Aorta (tissue), 5 donors: ENCODE measurements around the gene PTPRN2. TPM values are rescaled to one million over a fixed set of nuclear protein-coding genes. Genes with fewer than 3 reads are reported as not detected.

ENCODE experiments used
- ATAC-seq: fragments of 200-7000 bp; cut with Tn5 transposase; one replicate; pipeline ENCODE4 v1.9.1; 2022; ENCODE audit warnings: moderate library complexity; ENCODE audit not compliant: low FRiP score
- DNase-seq, 2 donors: peaks; one replicate each; pipeline ENCODE4 v3.0.0-alpha.2; 2020
- H3K27ac ChIP-seq, 2 donors: one replicate each; pipeline ENCODE4 v1.5.1; 2013; ENCODE audit warnings: low read length in 2 of 2, mild to moderate bottlenecking in 2 of 2, moderate library complexity in 2 of 2, control low read depth in 1 of 2, inconsistent platforms in 1 of 2, low read depth in 1 of 2
- H3K27me3 ChIP-seq, 2 donors: one replicate each; pipeline ENCODE4 v1.6.1; 2013; ENCODE audit warnings: control low read depth in 1 of 2, low read length in 1 of 2, mild to moderate bottlenecking in 1 of 2, moderate library complexity in 1 of 2; ENCODE audit not compliant: insufficient read depth in 2 of 2, control insufficient read depth in 1 of 2
- H3K36me3 ChIP-seq, 2 donors: one replicate each; pipeline ENCODE4 v1.6.1; 2013; ENCODE audit warnings: control low read depth in 1 of 2, low read length in 1 of 2, mild to moderate bottlenecking in 1 of 2; ENCODE audit not compliant: insufficient read depth in 2 of 2, control insufficient read depth in 1 of 2
- H3K4me1 ChIP-seq, 2 donors: one replicate each; pipeline ENCODE4 v1.6.1; 2013; ENCODE audit warnings: low read length in 2 of 2, control low read depth in 1 of 2, mild to moderate bottlenecking in 1 of 2, moderate library complexity in 1 of 2; ENCODE audit not compliant: insufficient read depth in 2 of 2, control insufficient read depth in 1 of 2
- H3K4me3 ChIP-seq, 2 donors: one replicate each; pipeline ENCODE4 v1.5.1; 2013; ENCODE audit warnings: low read length in 2 of 2, control low read depth in 1 of 2, mild to moderate bottlenecking in 1 of 2
- H3K9me3 ChIP-seq: one replicate; pipeline ENCODE4 v1.6.1; 2013; ENCODE audit warnings: mild to moderate bottlenecking, low read length; ENCODE audit not compliant: control insufficient read depth
- WGBS, 2 donors: extraction: QIAGEN DNeasy Blood & Tissue Kit; methylation state at CpG; one replicate each; pipeline ENCODE4 v1.1.7; 2013; 5-methylcytosine and 5-hydroxymethylcytosine counted together
- intact Hi-C, 2 donors: fragments of 100-400 bp; cut with DNase I; formaldehyde crosslinking; loops; one replicate each; pipeline versions ENCODE4 v1.14.2 to v1.15.0; 2022
- polyA plus RNA-seq, 2 donors: library from polyadenylated mRNA; stranded (reverse); fragments of 200-250 nt; gene quantifications; one replicate each; pipeline ENCODE4 v1.2.3, GENCODE V29; 2013
- total RNA-seq, 2 donors: library from RNA; stranded (reverse); fragmentation: NEBNext Ultra II Directional; extraction: Animal tissue kit (Norgen Biotek cat#: 25700); gene quantifications; one replicate each; pipeline ENCODE4 v1.2.1, GENCODE V29; 2021
- donor health status: healthy with polysubstance abuse.
- donor health status: Bipolar disorder and iron deficiency.
- donor health status: DM: no; HTN: no; CAD: no.
- donor health status: DM: no; HTN: no; CAD: no.
- donor health status: DM: yes; HTN: yes; CAD: no.

The PTPRN2 gene
- total and polyA plus RNA-seq, 4 donors = 0.67 to 3.3 (median 1.4) TPM

- intact Hi-C loops = no loop called here
- DNase-seq = peak in 1 of 2 donors; percentile 45
- Histone ChIP-seq H3K9me3 (peaks cover 2% of the 10 kb centered on the region), H3K27me3 (no peaks in the 10 kb centered on the region), H3K4me3 (no peak overlapping the region), H3K27ac (no peak overlapping the region), H3K36me3 (no peaks in the 10 kb centered on the region), H3K4me1 (no peaks in the 10 kb centered on the region)
- no peak for ATAC-seq
- 84 to 94% methylated on average over 11 to 14 of the region's 14 CpGs for WGBS, 2 donors
Measured at GRCh38 chr7:157710396-157710795, 877.2 kb downstream of the PTPRN2 start.

DNA sequence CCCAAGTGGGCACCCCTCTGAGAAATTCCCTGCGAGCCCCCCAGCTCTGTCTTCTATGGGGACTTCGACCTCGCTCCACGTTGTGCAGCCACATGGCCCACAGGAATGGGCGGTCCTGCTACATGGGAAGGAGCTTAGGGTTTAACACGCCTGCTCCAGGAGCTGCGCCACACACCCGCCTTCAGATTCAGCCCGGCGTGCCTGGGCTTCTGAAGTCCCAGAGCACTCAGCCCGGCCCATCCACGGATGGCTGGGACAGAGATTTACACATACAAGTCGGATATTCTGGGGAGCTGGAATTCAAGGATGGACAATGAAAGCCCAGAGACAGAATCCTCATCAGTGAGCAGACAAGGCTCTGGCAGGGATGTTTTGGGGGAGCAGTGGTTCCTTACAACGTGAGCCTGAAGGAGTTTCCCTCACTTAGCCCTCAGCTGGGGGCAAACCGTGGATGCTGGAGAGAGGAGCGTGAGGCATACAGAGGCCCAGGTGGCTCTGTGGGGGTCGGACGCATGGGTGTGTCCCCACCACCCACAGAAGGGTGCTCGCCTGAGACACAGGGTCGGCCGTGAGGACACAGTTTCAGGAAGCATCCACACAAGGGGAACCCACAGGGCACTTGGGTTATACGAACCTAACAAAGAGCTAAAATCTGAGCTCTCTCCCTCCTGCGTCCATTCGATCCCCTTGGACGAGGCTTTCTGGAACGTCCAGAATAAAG lies 877.9 kb downstream of the PTPRN2 start:
- H3K4me1 ChIP-seq = no peaks in the 10 kb centered on the region
- peaks cover 2% of the 10 kb centered on the region for H3K9me3 ChIP-seq
- H3K4me3 ChIP-seq = no peak overlapping the region
- DNase-seq (peak in 1 of 2 donors; percentile 61), ATAC-seq (peak; percentile 6)
- intact Hi-C loops = no loop called here
- H3K27me3 ChIP-seq = no peaks in the 10 kb centered on the region
- 84 to 88% methylated on average over 25 to 26 of the region's 26 CpGs for WGBS, 2 donors
- H3K36me3 ChIP-seq = no peaks in the 10 kb centered on the region
- no peak overlapping the region for H3K27ac ChIP-seq

- intact Hi-C loops = no loop called here
- H3K9me3 ChIP-seq = peaks cover 2% of the 10 kb centered on the region
- H3K27me3 ChIP-seq = no peaks in the 10 kb centered on the region
- peak in 1 of 2 donors; percentile 37 for DNase-seq
- no peak for ATAC-seq
- H3K4me3 ChIP-seq = no peak overlapping the region
- no peaks in the 10 kb centered on the region for H3K36me3 ChIP-seq
- H3K27ac ChIP-seq = no peak overlapping the region
- no peaks in the 10 kb centered on the region for H3K4me1 ChIP-seq
- 73 to 80% methylated on average over 9 of the region's 9 CpGs for WGBS, 2 donors
Measured at GRCh38 chr7:157708919-157709295, 878.7 kb downstream of the PTPRN2 start.

- ATAC-seq = peak; percentile 26
- Histone ChIP-seq H3K27me3 (no peaks in the 10 kb centered on the region), H3K9me3 (no peaks in the 10 kb centered on the region), H3K36me3 (no peaks in the 10 kb centered on the region), H3K4me3 (no peak overlapping the region), H3K4me1 (no peaks in the 10 kb centered on the region), H3K27ac (no peak overlapping the region)
- DNase-seq = peak in 1 of 2 donors; percentile 43
- intact Hi-C loops = no loop called here
- 65 to 68% methylated on average over 23 of the region's 23 CpGs for WGBS, 2 donors
Measured at GRCh38 chr7:157707983-157708918, 879.4 kb downstream of the PTPRN2 start.

- Histone ChIP-seq H3K4me1 (no peaks in the 10 kb centered on the region), H3K4me3 (no peak overlapping the region), H3K27ac (no peak overlapping the region), H3K36me3 (no peaks in the 10 kb centered on the region), H3K27me3 (no peaks in the 10 kb centered on the region), H3K9me3 (no peaks in the 10 kb centered on the region)
- ATAC-seq (no peak), DNase-seq (peak in 1 of 2 donors; percentile 20)
- intact Hi-C loops = no loop called here
- WGBS, 2 donors = 78 to 80% methylated on average over 9 of the region's 9 CpGs
Measured at GRCh38 chr7:157704365-157704764, 883.3 kb downstream of the PTPRN2 start.

GRCh38 chr7:157703534-157704195 lies 884.0 kb downstream of the PTPRN2 start:
- no peaks in the 10 kb centered on the region for H3K27me3 ChIP-seq
- no peaks in the 10 kb centered on the region for H3K9me3 ChIP-seq
- no peak overlapping the region for H3K27ac ChIP-seq
- DNase-seq (peak in 1 of 2 donors; percentile 53), ATAC-seq (no peak)
- no peaks in the 10 kb centered on the region for H3K36me3 ChIP-seq
- WGBS, 2 donors = 72 to 73% methylated on average over 21 of the region's 21 CpGs
- H3K4me3 ChIP-seq = no peak overlapping the region
- intact Hi-C loops = no loop called here
- H3K4me1 ChIP-seq = no peaks in the 10 kb centered on the region

DNA sequence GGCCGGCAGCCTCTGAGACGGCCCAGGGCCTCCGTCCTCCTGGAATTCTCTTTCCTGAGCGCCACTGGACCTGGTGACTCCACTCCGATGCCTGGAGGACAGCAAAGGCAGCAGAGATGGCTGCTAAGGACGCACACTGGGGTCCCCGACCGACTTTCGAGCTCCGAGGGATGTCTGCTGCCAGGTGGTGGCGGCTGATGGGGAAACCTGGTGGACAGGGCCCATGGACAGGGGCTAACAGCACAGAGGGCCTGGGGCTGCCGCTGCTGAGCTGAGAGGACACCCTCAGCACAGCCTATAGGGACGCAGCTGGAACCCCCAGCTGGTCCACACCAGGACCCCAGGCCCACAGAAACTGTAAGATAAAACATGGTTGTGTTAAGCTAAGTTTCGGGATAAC lies 884.5 kb downstream of the PTPRN2 start:
- Histone ChIP-seq H3K27me3 (no peaks in the 10 kb centered on the region), H3K4me3 (no peak overlapping the region), H3K9me3 (no peaks in the 10 kb centered on the region), H3K36me3 (no peaks in the 10 kb centered on the region), H3K27ac (no peak overlapping the region), H3K4me1 (no peaks in the 10 kb centered on the region)
- ATAC-seq = no peak
- WGBS, 2 donors = 71 to 73% methylated on average over 14 of the region's 14 CpGs
- intact Hi-C loops = no loop called here
- DNase-seq = peak in 1 of 2 donors; percentile 51

DNA sequence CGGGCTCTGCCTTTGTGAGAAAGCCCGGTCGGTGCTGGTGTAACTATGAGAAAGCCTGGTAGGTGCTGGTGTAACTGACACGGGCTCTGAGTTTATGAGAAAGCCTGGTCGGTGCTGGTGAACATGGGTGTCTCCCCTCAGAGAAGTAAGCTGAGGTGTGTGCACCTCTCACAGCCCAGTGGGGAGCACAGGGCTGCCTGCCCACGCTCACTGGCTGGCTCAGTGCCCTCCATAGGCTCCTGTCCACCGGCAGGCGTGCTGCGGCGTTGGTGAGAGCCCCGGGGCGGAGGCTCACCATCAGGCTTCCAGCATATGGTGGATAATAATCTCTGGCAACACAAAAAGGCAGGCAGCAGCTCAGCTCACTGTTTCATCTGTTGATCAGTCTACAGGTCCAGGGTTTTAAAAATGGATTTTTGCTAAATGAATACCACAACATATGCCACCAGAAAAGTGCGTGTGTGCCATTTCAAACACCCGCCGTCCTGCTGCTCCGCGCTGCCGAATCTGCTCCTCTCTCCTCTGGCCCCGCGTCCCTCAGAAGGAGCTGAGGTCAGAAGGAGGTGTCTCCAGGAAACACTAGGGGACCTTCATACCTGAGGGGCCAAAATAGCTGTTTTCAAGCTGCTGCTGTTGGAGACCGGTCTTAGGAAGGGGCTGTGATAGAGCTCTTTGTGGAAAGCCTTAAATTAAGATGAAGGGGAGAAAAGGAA lies 885.2 kb downstream of the PTPRN2 start:
- Histone ChIP-seq H3K27ac (no peak overlapping the region), H3K4me3 (no peak overlapping the region), H3K27me3 (no peaks in the 10 kb centered on the region), H3K9me3 (no peaks in the 10 kb centered on the region), H3K36me3 (no peaks in the 10 kb centered on the region), H3K4me1 (no peaks in the 10 kb centered on the region)
- DNase-seq = peak in 1 of 2 donors; percentile 60
- no peak for ATAC-seq
- intact Hi-C loops = no loop called here
- WGBS, 2 donors = 77 to 78% methylated on average over 21 of the region's 21 CpGs
